ENCODE results near the gene SINHCAF. TPM values are rescaled to one million over a fixed set of nuclear protein-coding genes. Genes with fewer than 3 reads are reported as not detected.

Gene SINHCAF
- total and polyA plus RNA-seq, 4 donors: 2.3 to 10.3 (median 4.9) TPM

DNA sequence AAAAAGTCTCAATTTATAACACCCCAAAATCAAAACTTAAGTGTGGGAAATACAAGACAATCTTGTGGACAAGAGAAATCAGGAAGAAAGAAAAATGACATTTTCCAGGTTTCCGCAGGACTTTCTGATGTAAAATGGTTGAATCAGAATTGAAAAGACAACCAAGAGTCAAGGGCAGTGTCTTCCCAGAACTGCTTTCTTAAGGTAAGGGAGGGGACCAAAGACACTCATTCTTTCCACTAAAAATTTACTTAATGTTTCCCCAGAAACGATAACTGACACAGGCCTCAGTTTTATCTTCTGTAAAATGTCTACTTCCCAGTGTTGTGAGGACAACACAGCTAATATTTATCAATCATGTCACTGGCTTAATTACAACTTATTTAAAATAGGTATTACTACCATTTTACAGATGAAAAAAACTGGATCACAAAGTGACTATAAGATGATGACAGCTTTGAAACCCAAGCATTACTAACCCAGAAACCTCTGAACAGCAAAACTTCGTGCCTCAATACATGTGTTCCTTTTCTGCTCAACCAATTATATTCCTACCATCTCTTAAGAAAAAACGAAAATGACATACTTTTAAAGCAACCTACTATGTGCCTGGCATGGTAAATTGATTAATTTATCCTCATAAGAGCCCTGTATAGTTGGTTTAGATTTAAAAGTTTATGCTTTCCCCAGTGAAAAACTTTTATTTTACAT lies 4.6 kb downstream of the SINHCAF start:
- H3K27me3 ChIP-seq (ENCODE audit: control insufficient read depth in 4 of 4, insufficient read depth in 4 of 4, low read length in 3 of 4): no peaks in the 10 kb centered on the region
- 75% methylated on average over 4 of the region's 4 CpGs for WGBS
- no peak overlapping the region for H3K4me3 ChIP-seq (ENCODE audit: low read depth in 1 of 3, low read length in 3 of 3)
- no peak overlapping the region for H3K27ac ChIP-seq (ENCODE audit: low read depth in 1 of 2, low read length in 2 of 2)
- H3K4me1 ChIP-seq (ENCODE audit: control insufficient read depth in 4 of 4, insufficient read depth in 4 of 4, low read length in 3 of 4): peaks cover 2 to 13% (median 7%) of the 10 kb centered on the region in 4 donors
- TF ChIP-seq, protein P1, sequence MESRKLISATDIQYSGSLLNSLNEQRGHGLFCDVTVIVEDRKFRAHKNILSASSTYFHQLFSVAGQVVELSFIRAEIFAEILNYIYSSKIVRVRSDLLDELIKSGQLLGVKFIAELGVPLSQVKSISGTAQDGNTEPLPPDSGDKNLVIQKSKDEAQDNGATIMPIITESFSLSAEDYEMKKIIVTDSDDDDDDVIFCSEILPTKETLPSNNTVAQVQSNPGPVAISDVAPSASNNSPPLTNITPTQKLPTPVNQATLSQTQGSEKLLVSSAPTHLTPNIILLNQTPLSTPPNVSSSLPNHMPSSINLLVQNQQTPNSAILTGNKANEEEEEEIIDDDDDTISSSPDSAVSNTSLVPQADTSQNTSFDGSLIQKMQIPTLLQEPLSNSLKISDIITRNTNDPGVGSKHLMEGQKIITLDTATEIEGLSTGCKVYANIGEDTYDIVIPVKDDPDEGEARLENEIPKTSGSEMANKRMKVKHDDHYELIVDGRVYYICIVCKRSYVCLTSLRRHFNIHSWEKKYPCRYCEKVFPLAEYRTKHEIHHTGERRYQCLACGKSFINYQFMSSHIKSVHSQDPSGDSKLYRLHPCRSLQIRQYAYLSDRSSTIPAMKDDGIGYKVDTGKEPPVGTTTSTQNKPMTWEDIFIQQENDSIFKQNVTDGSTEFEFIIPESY (IDR thresholded peaks at IDR 0.05): no peak
- TF ChIP-seq, protein P2, sequence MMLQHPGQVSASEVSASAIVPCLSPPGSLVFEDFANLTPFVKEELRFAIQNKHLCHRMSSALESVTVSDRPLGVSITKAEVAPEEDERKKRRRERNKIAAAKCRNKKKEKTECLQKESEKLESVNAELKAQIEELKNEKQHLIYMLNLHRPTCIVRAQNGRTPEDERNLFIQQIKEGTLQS (IDR thresholded peaks at IDR 0.05): no peak
- TF ChIP-seq RXRA (IDR thresholded peaks at IDR 0.05) (no peak), TAF1 (conservative IDR thresholded peaks at IDR 0.05) (no peak), HNF4A (conservative IDR thresholded peaks at IDR 0.05) (no peak), GABPA (IDR thresholded peaks at IDR 0.05 in 1 of 2, conservative IDR thresholded peaks at IDR 0.05 in 1 of 2) (no peak), REST (IDR thresholded peaks at IDR 0.05) (no peak)
- no peak overlapping the region for H3K9ac ChIP-seq (ENCODE audit: low read depth in 1 of 2, low read length in 2 of 2)
- no peaks in the 10 kb centered on the region for H3K9me3 ChIP-seq (ENCODE audit: control insufficient read depth in 4 of 4, low read length in 3 of 4)
- no peak for DNase-seq (ENCODE audit: low spot score)
- no peaks in the 10 kb centered on the region for H3K36me3 ChIP-seq (ENCODE audit: control insufficient read depth in 4 of 4, insufficient read depth in 3 of 4, low read depth in 1 of 4, low read length in 3 of 4)

GRCh38 chr12:31318657-31319269 lies 7.2 kb downstream of the SINHCAF start:
- WGBS: 95% methylated on average over 2 of the region's 2 CpGs
- H3K4me3 ChIP-seq (ENCODE audit: low read depth in 1 of 3, low read length in 3 of 3): no peak overlapping the region
- H3K36me3 ChIP-seq (ENCODE audit: control insufficient read depth in 4 of 4, insufficient read depth in 3 of 4, low read depth in 1 of 4, low read length in 3 of 4): peaks cover 0 to 2% (median 0%) of the 10 kb centered on the region in 4 donors
- H3K4me1 ChIP-seq (ENCODE audit: control insufficient read depth in 4 of 4, insufficient read depth in 4 of 4, low read length in 3 of 4): peaks cover 2 to 13% (median 5%) of the 10 kb centered on the region in 4 donors
- H3K9ac ChIP-seq (ENCODE audit: low read depth in 1 of 2, low read length in 2 of 2): no peak overlapping the region
- no peaks in the 10 kb centered on the region for H3K27me3 ChIP-seq (ENCODE audit: control insufficient read depth in 4 of 4, insufficient read depth in 4 of 4, low read length in 3 of 4)
- H3K9me3 ChIP-seq (ENCODE audit: control insufficient read depth in 4 of 4, low read length in 3 of 4): no peaks in the 10 kb centered on the region
- no peak for DNase-seq (ENCODE audit: low spot score)
- no peak overlapping the region for H3K27ac ChIP-seq (ENCODE audit: low read depth in 1 of 2, low read length in 2 of 2)
- TF ChIP-seq JUND (IDR thresholded peaks at IDR 0.05) (no peak), NR2F2 (IDR thresholded peaks at IDR 0.05) (no peak), EGR1 (IDR thresholded peaks at IDR 0.05; ENCODE audit: low read depth in 2 of 2) (no peak), HNF4G (IDR thresholded peaks at IDR 0.05) (no peak), REST (IDR thresholded peaks at IDR 0.05) (no peak), FOXA2 (IDR thresholded peaks at IDR 0.05) (no peak), TAF1 (conservative IDR thresholded peaks at IDR 0.05) (no peak)

Measured in liver (tissue), 9 donors.